H9 (cell line): ENCODE data around the gene MATN4. TPM values are rescaled to one million over a fixed set of nuclear protein-coding genes. Genes with fewer than 3 reads are reported as not detected.

Source experiments
- DNase-seq: peaks from one replicate; pipeline ENCODE4 v3.0.0-alpha.2; 2017
- H2AFZ ChIP-seq: one replicate; pipeline ENCODE4 v1.6.1; 2013; ENCODE audit warnings: mild to moderate bottlenecking, low read length, control low read depth, moderate library complexity
- H2AK5ac ChIP-seq: 2 replicates; pipeline ENCODE4 v1.6.1; 2013; ENCODE audit warnings: low read length, control low read depth, mixed read lengths; ENCODE audit not compliant: insufficient read length
- H2BK120ac ChIP-seq: one replicate; pipeline ENCODE4 v1.6.1; 2013; ENCODE audit warnings: low read depth, mild to moderate bottlenecking, low read length, control low read depth, inconsistent platforms; ENCODE audit not compliant: poor library complexity, severe bottlenecking
- H2BK12ac ChIP-seq: 2 replicates; pipeline ENCODE4 v1.6.1; 2013; ENCODE audit warnings: low read length, control low read depth, mixed read lengths, low read depth; ENCODE audit not compliant: insufficient read length
- H2BK15ac ChIP-seq: 2 replicates; pipeline ENCODE4 v1.6.1; 2013; ENCODE audit warnings: low read depth, low read length, control low read depth
- H2BK20ac ChIP-seq: one replicate; pipeline ENCODE4 v1.6.1; 2013; ENCODE audit warnings: low read depth, mild to moderate bottlenecking, low read length, control low read depth, inconsistent platforms; ENCODE audit not compliant: poor library complexity, severe bottlenecking
- H2BK5ac ChIP-seq: 2 replicates; pipeline ENCODE4 v1.6.1; 2013; ENCODE audit warnings: low read length, control low read depth, mixed read lengths; ENCODE audit not compliant: insufficient read length
- H3K14ac ChIP-seq: 2 replicates; pipeline ENCODE4 v1.6.1; 2013; ENCODE audit warnings: low read length, control low read depth; ENCODE audit not compliant: insufficient read depth
- H3K18ac ChIP-seq: 2 replicates; pipeline ENCODE4 v1.6.1; 2013; ENCODE audit warnings: low read depth, mild to moderate bottlenecking, mixed read lengths, low read length, control low read depth; ENCODE audit not compliant: insufficient read length
- H3K23ac ChIP-seq: 2 replicates; pipeline ENCODE4 v1.6.1; 2013; ENCODE audit warnings: low read length, control low read depth, mixed read lengths, low read depth; ENCODE audit not compliant: insufficient read length
- H3K23me2 ChIP-seq: 2 replicates; pipeline ENCODE4 v1.6.1; 2013; ENCODE audit warnings: low read depth, mild to moderate bottlenecking, mixed read lengths, low read length, control low read depth; ENCODE audit not compliant: insufficient read length, poor library complexity, severe bottlenecking
- H3K27ac ChIP-seq: 2 replicates; pipeline ENCODE4 v1.5.1; 2013; ENCODE audit warnings: low read length, control low read depth, mixed read lengths, low read depth; ENCODE audit not compliant: insufficient read length
- H3K27me3 ChIP-seq: 2 replicates; pipeline ENCODE4 v1.6.1; 2013; ENCODE audit warnings: low read length, control low read depth, inconsistent platforms; ENCODE audit not compliant: insufficient read depth
- H3K4ac ChIP-seq: 2 replicates; pipeline ENCODE4 v1.6.1; 2013; ENCODE audit warnings: low read depth, mild to moderate bottlenecking, control low read depth, inconsistent platforms, low read length, moderate library complexity
- H3K4me1 ChIP-seq: 2 replicates; pipeline ENCODE4 v1.6.1; 2013; ENCODE audit warnings: low read length, control low read depth, inconsistent platforms; ENCODE audit not compliant: insufficient read depth
- H3K4me2 ChIP-seq: 2 replicates; pipeline ENCODE4 v1.6.1; 2013; ENCODE audit warnings: low read length, control low read depth, mixed read lengths; ENCODE audit not compliant: insufficient read length, insufficient read depth
- H3K56ac ChIP-seq: 2 replicates; pipeline ENCODE4 v1.6.1; 2013; ENCODE audit warnings: low read depth, mild to moderate bottlenecking, mixed read lengths, low read length, control low read depth; ENCODE audit not compliant: insufficient read length
- H3K79me1 ChIP-seq: 2 replicates; pipeline ENCODE4 v1.6.1; 2013; ENCODE audit warnings: low read depth, mild to moderate bottlenecking, moderate library complexity, low read length, control low read depth, inconsistent platforms; ENCODE audit not compliant: insufficient read depth, poor library complexity, severe bottlenecking
- H3K79me2 ChIP-seq: 2 replicates; pipeline ENCODE4 v1.6.1; 2013; ENCODE audit warnings: low read length, control low read depth, inconsistent platforms; ENCODE audit not compliant: insufficient read depth
- H3K9ac ChIP-seq: 2 replicates; pipeline ENCODE4 v1.6.1; 2013; ENCODE audit warnings: low read length, control low read depth, mixed read lengths; ENCODE audit not compliant: insufficient read length; ENCODE audit errors: extremely low read depth
- H3K9me3 ChIP-seq: one replicate; pipeline ENCODE4 v1.6.1; 2013; ENCODE audit warnings: low read depth, low read length, inconsistent platforms; ENCODE audit not compliant: control insufficient read depth
- H3T11ph ChIP-seq: one replicate; pipeline ENCODE4 v1.6.1; 2013; ENCODE audit warnings: mild to moderate bottlenecking, low read length, control low read depth, inconsistent platforms
- H4K20me1 ChIP-seq: one replicate; pipeline ENCODE4 v1.6.1; 2013; ENCODE audit not compliant: control insufficient read depth, insufficient read length, insufficient read depth
- H4K5ac ChIP-seq: 2 replicates; pipeline ENCODE4 v1.6.1; 2013; ENCODE audit warnings: low read depth, mild to moderate bottlenecking, mixed read lengths, low read length, control low read depth; ENCODE audit not compliant: insufficient read length
- H4K8ac ChIP-seq: replicated peaks from 2 replicates; pipeline ENCODE4 v1.6.1; 2013; ENCODE audit warnings: low read length, control low read depth, mixed read lengths, low read depth; ENCODE audit not compliant: insufficient read length
- H4K91ac ChIP-seq: 2 replicates; pipeline ENCODE4 v1.6.1; 2013; ENCODE audit warnings: low read depth, mild to moderate bottlenecking, moderate library complexity, mixed read lengths, low read length, control low read depth; ENCODE audit not compliant: insufficient read length
- H3K27ac Mint-ChIP-seq, 3 experiments: 2 replicates in 2 of 3; 3 replicates in 1 of 3; pipeline ENCODE4 v1.8.0; 2020 to 2021; ENCODE audit warnings: mixed read lengths in 3 of 3, mild to moderate bottlenecking in 1 of 3, moderate library complexity in 1 of 3
- H3K27me3 Mint-ChIP-seq: 2 replicates; pipeline ENCODE4 v1.8.0; 2021; ENCODE audit warnings: low read depth, mild to moderate bottlenecking, moderate library complexity, mixed read lengths
- H3K36me3 Mint-ChIP-seq, 3 experiments: 2 replicates in 2 of 3; 3 replicates in 1 of 3; pipeline ENCODE4 v1.8.0; 2020 to 2021; ENCODE audit warnings: low read depth in 3 of 3, mixed read lengths in 3 of 3; ENCODE audit not compliant: insufficient read depth in 1 of 3
- H3K4me1 Mint-ChIP-seq, 2 experiments: 2 replicates each; pipeline ENCODE4 v1.8.0; 2020; ENCODE audit warnings: mixed read lengths in 2 of 2
- H3K4me3 Mint-ChIP-seq, 2 experiments: 2 replicates in 1 of 2; 3 replicates in 1 of 2; pipeline ENCODE4 v1.8.0; 2020 to 2021; ENCODE audit warnings: mild to moderate bottlenecking in 2 of 2, mixed read lengths in 2 of 2, moderate library complexity in 1 of 2
- H3K9me3 Mint-ChIP-seq, 2 experiments: 2 replicates in 1 of 2; 3 replicates in 1 of 2; pipeline ENCODE4 v1.8.0; 2020; ENCODE audit warnings: mild to moderate bottlenecking in 2 of 2, mixed read lengths in 2 of 2, moderate library complexity in 1 of 2
- CTCF ChIP-seq: fragments of 200-600 bp; sonication (generic); conservative IDR thresholded peaks from 3 replicates; pipeline ENCODE4 v1.8.0; 2021; ENCODE audit warnings: antibody characterized with exemption, mild to moderate bottlenecking
- WGBS: extraction: QIAGEN DNeasy Blood & Tissue Kit; methylation state at CpG from one replicate; pipeline ENCODE4 v1.1.7; 2013; ENCODE audit warnings: missing lambda C conversion rate, low lambda C conversion rate, mixed read lengths; ENCODE audit not compliant: insufficient read length; ENCODE audit errors: extremely low coverage; 5-methylcytosine and 5-hydroxymethylcytosine counted together
- total RNA-seq: library from RNA; stranded (reverse); gene quantifications from 2 replicates; pipeline ENCODE4 v1.2.1, GENCODE V29; 2021

Gene MATN4
- total RNA-seq, 1 experiment from 2014 or later, result 0.11 TPM

GRCh38 chr20:45340236-45340847, 32.2 kb upstream of the MATN4 start:
- Histone ChIP-seq H3K23ac (no peak overlapping the region), H2BK20ac (no peak overlapping the region), H3K4ac (no peak overlapping the region; the same call in 1 of the 2 replicates), H2AFZ (no peak overlapping the region), H3K27me3 (no peaks in the 10 kb centered on the region), H3K18ac (peak overlapping the region; percentile 21), H3K27ac (peak overlapping the region; percentile 11), H3K79me2 (peaks cover 3% of the 10 kb centered on the region; the same call in 1 of the 2 replicates), H4K5ac (no peak overlapping the region), H3K9me3 (no peaks in the 10 kb centered on the region), H4K8ac (no peak overlapping the region), H4K20me1 (peaks cover 2% of the 10 kb centered on the region), H2BK5ac (no peak overlapping the region), H3K4me2 (peak overlapping the region; percentile 53), H4K91ac (no peak overlapping the region), H3K4me1 (peaks cover 35% of the 10 kb centered on the region), H2BK12ac (no peak overlapping the region), H2BK120ac (no peak overlapping the region), H3K79me1 (no peaks in the 10 kb centered on the region), H3K14ac (no peak overlapping the region), H2BK15ac (no peak overlapping the region), H3T11ph (no peak overlapping the region), H3K56ac (no peak overlapping the region), H2AK5ac (no peak overlapping the region), H3K23me2 (peaks cover 3% of the 10 kb centered on the region), H3K9ac (no peak overlapping the region)
- no CpG with 5 or more reads among the region's 5 CpGs for WGBS
- no peak for DNase-seq
- Mint-ChIP-seq H3K4me1 (peaks cover 94 to 98% of the 10 kb centered on the region in 2 experiments), H3K27me3 (no peaks in the 10 kb centered on the region; the same call in 1 of the 2 replicates), H3K4me3 (peak overlapping the region; percentile 65 to 76; a peak in 4 of 5 replicates), H3K36me3 (peaks cover 9 to 19% (median 10%) of the 10 kb centered on the region in 3 experiments; a peak in 5 of 7 replicates), H3K27ac (peak overlapping the region; percentile 96 to 99 (median 98); a peak in 6 of 7 replicates), H3K9me3 (no peaks in the 10 kb centered on the region)
- TF ChIP-seq CTCF, result no peak
